GM12878 (cell line): ENCODE measurements around the gene BIRC5. TPM values are rescaled to one million over a fixed set of nuclear protein-coding genes. Genes with fewer than 3 reads are reported as not detected.

Source experiments
- ATAC-seq: fragments of 200-7000 bp; cut with Tn5 transposase; 3 replicates; pipeline ENCODE4 v1.9.1; 2020; ENCODE audit warnings: mild to moderate bottlenecking, moderate library complexity
- BruUV-seq: library from RNA; stranded (reverse); fragments of 400-500 nt; replicated peaks from 2 replicates; lab custom pipeline; 2021; lab: Mats Ljungman, UMichigan
- CTCF ChIA-PET: fragments of 300-600 bp; sonication (Branson Sonifier 250); formaldehyde crosslinking; extraction: SDS; loops from one replicate; lab custom pipeline; 2021; ENCODE audit warnings: inconsistent platforms; lab: Yijun Ruan, JAX
- POLR2A ChIA-PET: fragments of 350-600 bp; formaldehyde crosslinking; extraction: SDS; loops from one replicate; lab custom pipeline; 2021; ENCODE audit warnings: inconsistent platforms; lab: Charles Lee
- RAD21 ChIA-PET: fragments of 300-600 bp; sonication (Branson Sonifier 250); formaldehyde crosslinking; loops from one replicate; lab custom pipeline; 2023; ENCODE audit warnings: antibody characterized with exemption; ENCODE audit not compliant: unreplicated experiment; lab: Charles Lee
- SMC1A ChIA-PET: fragments of 300-600 bp; sonication (Branson Sonifier 250); formaldehyde crosslinking; loops from one replicate; lab custom pipeline; 2023; ENCODE audit not compliant: unreplicated experiment, uncharacterized antibody; lab: Charles Lee
- DNase-seq: peaks from one replicate; pipeline ENCODE4 v3.0.0-alpha.2; 2011; ENCODE audit warnings: low read depth, low spot score
- FAIRE-seq: peaks from 3 replicates; lab custom pipeline; 2011; peaks lifted over from hg19 to GRCh38; lab: Jason Lieb, UNC
- H2AFZ ChIP-seq: 2 replicates; pipeline ENCODE4 v1.6.0; 2011; ENCODE audit warnings: low read depth, low read length, control low read depth; ENCODE audit not compliant: control insufficient read depth
- H3K27ac ChIP-seq: 2 replicates; pipeline ENCODE4 v1.5.1; 2011; ENCODE audit warnings: control low read depth; ENCODE audit not compliant: control insufficient read depth, insufficient read depth
- H3K27me3 ChIP-seq, 2 experiments: replicated peaks in 1 of 2; 2 replicates each; pipeline versions ENCODE4 v1.6.0 to v1.6.1; 2011; ENCODE audit warnings: low read length in 1 of 2; ENCODE audit not compliant: control insufficient read depth in 2 of 2, insufficient read depth in 2 of 2
- H3K36me3 ChIP-seq, 2 experiments: 2 replicates each; pipeline ENCODE4 v1.5.1; 2011; ENCODE audit warnings: low read length in 1 of 2; ENCODE audit not compliant: control insufficient read depth in 2 of 2, insufficient read depth in 2 of 2
- H3K4me1 ChIP-seq: 2 replicates; pipeline ENCODE4 v1.6.1; 2011; ENCODE audit warnings: mild to moderate bottlenecking, low read length, moderate library complexity, mixed read lengths; ENCODE audit not compliant: control insufficient read depth, insufficient read depth
- H3K4me2 ChIP-seq: 2 replicates; pipeline ENCODE4 v1.6.0; 2011; ENCODE audit warnings: control low read depth; ENCODE audit not compliant: control insufficient read depth, insufficient read depth
- H3K4me3 ChIP-seq: fragments of 200-600 bp; sonication (generic); 2 replicates; pipeline ENCODE4 v1.5.1; 2016
- H3K79me2 ChIP-seq: 2 replicates; pipeline ENCODE4 v1.6.0; 2011; ENCODE audit warnings: low read length; ENCODE audit not compliant: control insufficient read depth, insufficient read depth
- H3K9ac ChIP-seq: 2 replicates; pipeline ENCODE4 v1.8.0; 2011; ENCODE audit warnings: low read length, control low read depth, mixed read lengths; ENCODE audit not compliant: control insufficient read depth, insufficient read depth
- H3K9me3 ChIP-seq: replicated peaks from 3 replicates; pipeline ENCODE4 v1.5.1; 2011; ENCODE audit warnings: mild to moderate bottlenecking, low read length; ENCODE audit not compliant: control insufficient read depth, insufficient read depth
- H4K20me1 ChIP-seq: 2 replicates; pipeline ENCODE4 v1.6.0; 2011; ENCODE audit not compliant: control insufficient read depth, insufficient read depth
- BCL11A ChIP-seq: IDR thresholded peaks from 2 replicates; pipeline ENCODE4 v1.6.1; 2011; ENCODE audit warnings: low read depth, low read length
- MTA3 ChIP-seq: IDR thresholded peaks from 2 replicates; pipeline ENCODE4 v1.6.1; 2012; ENCODE audit warnings: low read length, inconsistent platforms, borderline replicate concordance
- POLR2A ChIP-seq: IDR thresholded peaks from 2 replicates; pipeline ENCODE4 v1.6.1; 2011; ENCODE audit warnings: low read depth, mild to moderate bottlenecking, low read length
- POLR2AphosphoS2 ChIP-seq: IDR thresholded peaks from 2 replicates; pipeline ENCODE4 v1.6.1; 2011; ENCODE audit warnings: low read depth, mild to moderate bottlenecking, low read length, improper control_type of control experiment, moderate library complexity
- WGBS: methylation state at CpG from one replicate; pipeline ENCODE4 v1.1.6; 2016; ENCODE audit warnings: low lambda C conversion rate; ENCODE audit not compliant: insufficient replicate concordance, insufficient coverage; ENCODE audit errors: missing lambda C conversion rate; 5-methylcytosine and 5-hydroxymethylcytosine counted together
- in situ Hi-C: fragments of 300-500 bp; cut with MboI; formaldehyde crosslinking; loops from 9 replicates; pipeline ENCODE4 v1.14.3; 2018; ENCODE audit warnings: mixed read lengths
- intact Hi-C: fragments of 100-400 bp; cut with micrococcal nuclease; formaldehyde crosslinking; loops from one replicate; pipeline ENCODE4 v1.14.2; 2022; ENCODE audit not compliant: unreplicated experiment
- polyA plus RNA-seq, 11 experiments: library from polyadenylated mRNA; depleted of rRNA in 4 of 11; unstranded in 6 of 11; stranded (reverse) in 5 of 11; fragments of >200 nt; fragmentation: Nextera tagmentation in 4 of 11; fragmentation: Illumina TruSeq in 1 of 11; extraction: Ambion mirVana in 4 of 11; extraction: Trizol in 1 of 11; gene quantifications; 1 replicate in 1 of 11; 2 replicates in 10 of 11; pipeline versions ENCODE4 v1.2.1 to v1.2.3, GENCODE V29; 2011 to 2016; ENCODE audit warnings: inconsistent platforms in 2 of 11, missing spikeins in 2 of 11, low read depth in 1 of 11
- total RNA-seq, 4 experiments: library from RNA; depleted of rRNA in 3 of 4; stranded (reverse); fragments of >200 nt in 3 of 4; fragmentation: Illumina TruSeq in 1 of 4; extraction: Trizol in 1 of 4; gene quantifications; 2 replicates each; pipeline versions ENCODE4 v1.2.1 to v1.2.3, GENCODE V29; 2013 to 2021

BIRC5 gene
- total and polyA plus RNA-seq, 10 of the 15 experiments (the other 5 are each of a cell fraction or from before 2014, with no cell fraction given): 41.0 to 175 (median 90.8) TPM

DNA sequence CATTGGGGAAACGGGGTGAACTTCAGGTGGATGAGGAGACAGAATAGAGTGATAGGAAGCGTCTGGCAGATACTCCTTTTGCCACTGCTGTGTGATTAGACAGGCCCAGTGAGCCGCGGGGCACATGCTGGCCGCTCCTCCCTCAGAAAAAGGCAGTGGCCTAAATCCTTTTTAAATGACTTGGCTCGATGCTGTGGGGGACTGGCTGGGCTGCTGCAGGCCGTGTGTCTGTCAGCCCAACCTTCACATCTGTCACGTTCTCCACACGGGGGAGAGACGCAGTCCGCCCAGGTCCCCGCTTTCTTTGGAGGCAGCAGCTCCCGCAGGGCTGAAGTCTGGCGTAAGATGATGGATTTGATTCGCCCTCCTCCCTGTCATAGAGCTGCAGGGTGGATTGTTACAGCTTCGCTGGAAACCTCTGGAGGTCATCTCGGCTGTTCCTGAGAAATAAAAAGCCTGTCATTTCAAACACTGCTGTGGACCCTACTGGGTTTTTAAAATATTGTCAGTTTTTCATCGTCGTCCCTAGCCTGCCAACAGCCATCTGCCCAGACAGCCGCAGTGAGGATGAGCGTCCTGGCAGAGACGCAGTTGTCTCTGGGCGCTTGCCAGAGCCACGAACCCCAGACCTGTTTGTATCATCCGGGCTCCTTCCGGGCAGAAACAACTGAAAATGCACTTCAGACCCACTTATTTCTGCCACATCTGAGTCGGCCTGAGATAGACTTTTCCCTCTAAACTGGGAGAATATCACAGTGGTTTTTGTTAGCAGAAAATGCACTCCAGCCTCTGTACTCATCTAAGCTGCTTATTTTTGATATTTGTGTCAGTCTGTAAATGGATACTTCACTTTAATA, 10.4 kb downstream of the BIRC5 start:
- WGBS: 94% methylated on average over 27 of the region's 27 CpGs
- ATAC-seq (no peak), DNase-seq (no peak), FAIRE-seq (no peak)
- SMC1A ChIA-PET: no interaction called here
- no TSS peak for BruUV-seq
- POLR2A ChIA-PET: no interaction called here
- in situ Hi-C loops: no loop called here
- no peak overlapping the region for H3K9ac ChIP-seq
- no peak overlapping the region for H3K4me3 ChIP-seq
- H3K27me3 ChIP-seq: no peaks in the 10 kb centered on the region; a peak in 1 of 4 replicates
- peaks cover 7 to 18% of the 10 kb centered on the region in 2 experiments; a peak in 3 of 4 replicates for H3K36me3 ChIP-seq
- intact Hi-C loops: no loop called here
- no peaks in the 10 kb centered on the region for H3K79me2 ChIP-seq
- H3K4me2 ChIP-seq: no peak overlapping the region
- no peak for TF ChIP-seq MTA3
- peak; percentile 15; the same call in 1 of the 2 replicates for TF ChIP-seq POLR2A
- no peaks in the 10 kb centered on the region for H3K4me1 ChIP-seq
- H4K20me1 ChIP-seq: no peaks in the 10 kb centered on the region
- no peak overlapping the region for H3K27ac ChIP-seq
- H2AFZ ChIP-seq: no peak overlapping the region
- CTCF ChIA-PET: no interaction called here
- H3K9me3 ChIP-seq: no peaks in the 10 kb centered on the region
- RAD21 ChIA-PET: no interaction called here

DNA sequence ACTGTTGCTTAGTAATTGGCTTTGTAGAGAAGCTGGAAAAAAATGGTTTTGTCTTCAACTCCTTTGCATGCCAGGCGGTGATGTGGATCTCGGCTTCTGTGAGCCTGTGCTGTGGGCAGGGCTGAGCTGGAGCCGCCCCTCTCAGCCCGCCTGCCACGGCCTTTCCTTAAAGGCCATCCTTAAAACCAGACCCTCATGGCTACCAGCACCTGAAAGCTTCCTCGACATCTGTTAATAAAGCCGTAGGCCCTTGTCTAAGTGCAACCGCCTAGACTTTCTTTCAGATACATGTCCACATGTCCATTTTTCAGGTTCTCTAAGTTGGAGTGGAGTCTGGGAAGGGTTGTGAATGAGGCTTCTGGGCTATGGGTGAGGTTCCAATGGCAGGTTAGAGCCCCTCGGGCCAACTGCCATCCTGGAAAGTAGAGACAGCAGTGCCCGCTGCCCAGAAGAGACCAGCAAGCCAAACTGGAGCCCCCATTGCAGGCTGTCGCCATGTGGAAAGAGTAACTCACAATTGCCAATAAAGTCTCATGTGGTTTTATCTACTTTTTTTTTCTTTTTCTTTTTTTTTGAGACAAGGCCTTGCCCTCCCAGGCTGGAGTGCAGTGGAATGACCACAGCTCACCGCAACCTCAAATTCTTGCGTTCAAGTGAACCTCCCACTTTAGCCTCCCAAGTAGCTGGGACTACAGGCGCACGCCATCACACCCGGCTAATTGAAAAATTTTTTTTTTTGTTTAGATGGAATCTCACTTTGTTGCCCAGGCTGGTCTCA, 11.2 kb downstream of the BIRC5 start:
- CTCF ChIA-PET: interaction anchor here (0.9 to 1.5 kb wide), 3 partner anchors 25 to 206 kb away, joined by 3 to 5 read pairs (median 4); no protein-coding TSS in a partner anchor

More for the DNA sequence above, 11.2 kb downstream of the BIRC5 start:
- Histone ChIP-seq H4K20me1 (no peaks in the 10 kb centered on the region), H3K9me3 (no peaks in the 10 kb centered on the region), H3K4me2 (no peak overlapping the region), H3K27ac (no peak overlapping the region), H3K4me3 (no peak overlapping the region), H3K9ac (no peak overlapping the region), H3K36me3 (peaks cover 7 to 16% of the 10 kb centered on the region in 2 experiments; a peak in 3 of 4 replicates), H3K4me1 (no peaks in the 10 kb centered on the region), H2AFZ (no peak overlapping the region), H3K27me3 (peaks cover 0 to 1% of the 10 kb centered on the region in 2 experiments; a peak in 1 of 4 replicates), H3K79me2 (no peaks in the 10 kb centered on the region)
- RAD21 ChIA-PET: no interaction called here
- ATAC-seq (no peak), FAIRE-seq (no peak), DNase-seq (no peak)
- intact Hi-C loops: no loop called here
- in situ Hi-C loops: no loop called here
- SMC1A ChIA-PET: interaction anchor here (0.9 kb wide), 1 partner anchor 17 kb away, joined by 3 read pairs; no protein-coding TSS in a partner anchor
- POLR2A ChIA-PET: no interaction called here
- no TSS peak for BruUV-seq
- WGBS: 95% methylated on average over 16 of the region's 16 CpGs
- TF ChIP-seq POLR2AphosphoS2 (0 out of 2 replicates have a peak, but pooled peaks have one; percentile 20), BCL11A (no peak)
